ENCODE results near the gene CHIT1.
A peak's percentile ranks its signal among the peaks of the same experiment; 100 is the strongest.

The CHIT1 gene

DNA sequence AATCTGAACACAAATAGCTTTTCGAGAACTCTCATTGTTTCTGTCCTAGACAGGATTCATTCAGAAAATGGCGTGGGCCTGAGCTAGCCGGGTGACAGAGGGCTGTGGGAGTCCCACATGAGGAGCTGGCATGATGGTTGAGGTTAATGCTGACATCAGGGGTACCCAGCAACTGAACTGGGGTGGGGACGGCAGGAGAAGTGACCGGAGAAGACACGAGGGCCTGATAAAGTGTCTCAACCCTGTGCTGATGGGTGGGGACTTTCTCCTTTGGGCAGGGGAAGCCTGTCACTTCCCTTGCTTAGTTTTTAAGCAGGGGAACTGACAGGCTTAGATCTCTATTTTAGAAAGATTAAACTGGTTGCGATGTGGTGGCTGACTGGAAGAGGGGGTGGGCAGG, 14.6 kb downstream of the CHIT1 start:
- no peak for DNase-seq

DNA sequence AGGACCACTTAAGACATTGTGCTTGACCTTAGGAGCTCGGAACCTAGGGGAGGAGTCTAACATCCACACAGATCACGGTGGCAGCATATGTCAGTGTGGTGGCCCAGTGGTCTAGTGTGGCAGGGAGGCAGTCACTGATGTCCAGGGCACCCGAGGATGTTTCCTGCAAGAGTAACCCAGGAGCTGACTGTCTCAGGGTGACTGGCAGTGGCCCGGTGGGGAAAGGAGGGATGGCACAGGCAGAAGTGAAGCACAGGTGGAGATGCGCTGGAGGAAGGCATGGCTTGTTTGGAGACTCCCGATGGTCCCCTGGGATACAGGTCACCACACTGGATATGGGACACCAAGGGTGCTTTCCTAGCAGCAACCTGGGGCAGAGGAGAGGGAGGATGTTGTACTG, 16.3 kb downstream of the CHIT1 start:
- DNase-seq: no peak

DNA sequence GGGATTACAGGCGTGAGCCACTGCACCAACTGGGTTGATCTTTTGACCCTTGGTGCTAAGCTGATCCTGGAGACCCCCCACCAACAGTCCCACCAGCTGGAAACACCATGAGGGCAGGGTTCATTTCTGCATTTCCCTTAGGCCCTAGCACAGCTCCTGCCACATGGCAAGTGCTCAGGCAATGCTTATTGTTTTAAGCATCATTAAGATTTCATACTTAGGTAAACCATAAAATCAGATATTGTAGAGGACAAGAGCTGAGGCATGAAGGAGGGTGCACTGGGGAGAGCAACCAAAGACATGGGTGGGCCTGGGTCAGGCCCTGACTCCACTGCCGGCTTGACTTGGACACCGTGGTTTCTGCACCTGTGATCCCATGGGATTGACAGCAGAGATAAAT, 17.7 kb downstream of the CHIT1 start:
- DNase-seq: no peak

- no peak for DNase-seq
Measured at GRCh38 chr1:203210988-203211387, 18.5 kb downstream of the CHIT1 start.

GRCh38 chr1:203210350-203210749, 19.1 kb downstream of the CHIT1 start:
- no peak for DNase-seq

- no peak for DNase-seq
Measured at GRCh38 chr1:203208181-203208580, 21.3 kb downstream of the CHIT1 start.

DNA sequence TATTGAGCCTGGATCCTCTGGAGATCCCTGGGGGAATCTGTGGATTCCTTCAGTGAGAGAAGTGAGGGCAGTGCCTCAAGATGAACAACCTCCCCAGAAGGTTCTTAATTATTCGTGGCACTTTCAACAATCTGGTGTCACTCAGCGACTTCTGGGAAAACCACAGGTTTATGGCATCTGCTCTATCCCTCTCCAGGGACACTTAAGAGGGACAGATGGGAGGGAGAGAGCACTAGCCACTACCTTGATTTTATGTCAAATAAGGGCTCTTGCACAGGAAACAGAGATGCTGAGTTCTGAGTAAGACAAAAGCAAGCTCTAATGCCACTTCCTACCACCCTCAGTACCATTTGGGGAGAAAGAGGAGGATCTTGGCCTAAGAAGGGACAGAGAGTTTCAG, 21.7 kb downstream of the CHIT1 start:
- DNase-seq: peak; percentile 38

DNA sequence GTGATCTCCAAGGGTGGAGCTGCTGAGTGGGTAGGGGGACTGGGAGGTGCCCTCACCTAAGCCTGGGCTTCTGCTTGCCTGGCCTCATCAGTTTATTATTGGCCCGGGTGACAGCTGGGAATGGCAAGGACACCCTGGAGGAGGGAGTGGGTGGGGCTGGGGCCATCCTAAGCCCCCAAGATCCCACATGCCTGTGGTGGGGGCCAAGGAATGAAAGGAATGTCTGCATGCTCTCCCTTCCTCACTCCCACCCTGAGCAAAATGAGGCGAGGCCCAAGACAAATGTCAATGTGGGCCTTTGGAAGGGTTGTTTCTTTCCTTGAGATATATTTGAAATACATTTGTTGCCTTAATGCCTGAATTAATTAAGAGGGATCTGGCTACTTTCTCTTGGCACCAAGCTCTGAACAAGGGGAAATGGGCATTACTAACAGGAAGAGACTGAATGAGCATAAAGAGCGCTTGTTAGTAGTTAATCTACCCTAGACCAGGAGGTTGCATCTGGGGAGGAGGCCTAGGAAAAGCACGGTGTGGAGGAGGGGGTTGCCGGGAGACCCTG, 23.3 kb downstream of the CHIT1 start:
- DNase-seq: no peak

GRCh38 chr1:203204756-203205155, 24.7 kb downstream of the CHIT1 start:
- DNase-seq: no peak

GRCh38 chr1:203202431-203203245, 26.8 kb downstream of the CHIT1 start:
- DNase-seq: no peak

GRCh38 chr1:203201516-203202205, 27.8 kb downstream of the CHIT1 start:
- no peak for DNase-seq

DNA sequence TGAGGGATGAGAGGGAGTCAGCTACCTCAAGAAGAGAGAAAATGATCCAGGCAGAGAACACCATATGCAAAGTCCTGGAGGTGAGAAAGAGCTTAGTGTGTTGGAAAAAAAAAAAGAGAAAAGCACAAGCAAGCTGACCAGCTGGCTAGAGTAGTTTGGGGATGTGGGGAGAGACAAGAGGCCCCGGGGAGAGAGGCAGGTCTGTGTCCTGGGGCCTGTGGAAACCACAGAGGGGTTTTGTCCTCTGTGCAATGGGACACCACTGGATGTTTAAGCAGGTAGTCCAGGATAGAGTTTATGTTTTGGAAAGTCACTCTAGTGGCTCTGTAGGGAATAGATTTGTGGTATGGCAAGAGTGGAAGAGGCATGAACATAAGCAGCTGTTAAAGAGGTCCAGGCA, 28.6 kb downstream of the CHIT1 start:
- DNase-seq: no peak

DNA sequence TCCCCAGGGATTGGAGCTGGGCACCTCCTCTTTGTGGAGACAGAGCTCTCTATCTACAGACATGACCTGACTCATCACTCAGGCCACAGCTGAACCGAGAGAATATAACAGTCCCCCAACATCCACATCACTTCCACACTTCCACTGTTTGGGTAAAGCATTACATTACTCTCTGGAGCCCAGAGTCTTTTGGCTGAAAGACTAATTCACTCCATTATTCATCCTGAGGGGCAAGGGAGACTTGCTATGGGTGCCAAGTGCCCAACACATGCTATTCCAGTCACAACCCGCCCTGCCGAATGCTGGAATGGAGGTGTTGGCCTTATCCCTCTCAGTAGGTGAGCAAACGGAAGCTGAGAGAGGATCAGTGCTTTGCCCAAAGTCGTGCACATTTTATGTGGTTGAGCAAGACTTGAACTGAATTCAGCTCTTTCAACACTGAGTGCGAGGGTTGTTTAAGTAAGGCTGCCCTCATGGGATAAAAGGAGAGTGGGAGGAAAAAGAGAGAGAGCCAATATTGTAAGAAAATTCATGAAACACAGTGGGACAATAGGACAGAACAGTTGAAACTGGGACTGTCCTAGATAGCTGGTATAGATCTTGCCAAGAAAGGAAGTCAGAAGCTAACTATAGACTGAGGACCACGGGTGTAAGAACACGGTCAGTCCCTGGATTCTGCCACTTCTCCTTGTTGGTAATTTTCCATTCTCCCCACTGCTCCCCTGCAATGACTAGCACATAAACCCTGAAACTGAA, 29.5 kb downstream of the CHIT1 start:
- DNase-seq: no peak

DNA sequence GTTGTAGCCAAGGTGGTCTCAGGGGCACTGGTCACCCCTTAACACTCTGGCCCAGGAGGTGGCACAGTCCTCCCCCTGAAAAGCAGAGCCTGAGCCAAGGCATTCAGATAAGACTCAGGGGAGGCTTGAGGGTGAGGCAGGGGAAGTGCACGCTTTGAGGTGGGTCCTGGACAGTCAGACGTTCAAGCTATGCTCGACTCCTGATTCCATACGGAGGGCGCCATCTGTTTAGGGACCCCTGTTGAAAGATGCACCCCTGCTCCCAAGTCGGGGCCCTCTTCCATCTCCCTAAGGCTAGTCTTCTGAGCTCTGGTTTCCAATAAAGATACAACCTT, 30.0 kb downstream of the CHIT1 start:
- DNase-seq: no peak

DNA sequence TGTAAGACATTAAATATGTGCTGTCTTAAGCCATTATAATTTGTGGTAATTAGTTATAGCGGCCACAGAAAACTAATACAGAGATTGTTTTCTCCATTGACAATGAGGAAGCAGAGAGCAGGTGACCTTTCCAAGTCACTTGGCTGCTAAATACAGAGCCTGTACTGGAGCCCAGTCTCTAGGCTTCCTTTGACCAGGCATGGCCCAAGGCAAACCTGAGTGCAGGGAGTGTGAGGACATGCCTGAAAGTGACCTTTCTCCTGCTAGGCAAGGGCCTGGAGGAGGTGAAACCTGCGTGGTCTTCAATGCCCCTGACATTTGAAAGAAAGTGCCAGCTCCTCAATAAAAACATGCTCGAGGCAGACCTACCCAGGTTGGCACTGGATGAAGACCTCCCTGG, 30.5 kb downstream of the CHIT1 start:
- DNase-seq: no peak

DNA sequence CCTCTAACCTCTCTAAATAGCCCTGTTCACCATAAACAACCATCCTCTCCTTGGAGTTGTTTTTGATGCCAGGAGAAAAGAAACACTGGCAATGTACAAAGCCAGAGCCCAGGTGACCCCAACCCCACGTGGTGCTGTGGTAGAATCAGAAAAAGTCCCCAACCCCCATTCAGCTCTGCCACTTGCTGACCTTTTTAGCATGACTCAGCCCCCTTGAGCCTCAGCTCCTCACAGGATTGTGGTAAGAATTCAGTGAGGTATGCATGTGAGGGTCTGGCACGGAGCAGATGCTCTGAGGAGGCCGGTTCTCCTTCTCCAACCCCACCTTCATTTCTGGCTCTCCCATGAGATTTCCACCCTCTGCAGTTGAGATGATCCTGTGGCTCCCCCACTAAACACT, 31.8 kb downstream of the CHIT1 start:
- DNase-seq: no peak

- DNase-seq: no peak
Measured at GRCh38 chr1:203196371-203196770, 33.1 kb downstream of the CHIT1 start.

GRCh38 chr1:203190949-203191348, 38.5 kb downstream of the CHIT1 start:
- DNase-seq: no peak

GRCh38 chr1:203189951-203190352, 39.5 kb downstream of the CHIT1 start:
- DNase-seq: no peak

DNA sequence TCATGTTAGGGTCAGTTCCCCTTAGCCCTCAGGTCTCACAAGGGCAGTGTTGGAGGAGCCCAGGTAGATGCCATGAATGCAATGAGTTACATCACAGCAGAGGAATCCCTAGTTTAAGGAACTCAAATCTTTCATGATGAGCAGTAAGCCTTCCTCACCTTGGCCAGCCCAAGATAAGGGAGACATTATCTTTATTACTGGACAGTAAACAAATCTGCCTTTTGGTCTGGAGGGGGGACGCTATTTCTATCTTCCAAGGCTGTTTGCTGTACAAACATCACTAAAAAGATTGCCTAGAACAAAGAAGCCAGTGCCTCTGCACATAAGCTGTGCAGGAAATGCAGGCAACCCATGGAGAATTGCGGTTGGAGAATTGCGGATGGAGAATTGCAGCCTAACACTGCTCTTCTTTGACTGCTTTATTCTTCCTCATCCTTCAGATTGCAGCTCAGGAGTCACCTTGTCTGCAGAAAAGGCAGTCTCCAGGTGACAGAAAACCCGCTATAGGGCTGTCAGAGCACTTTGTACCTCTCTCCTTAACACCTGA, 40.7 kb downstream of the CHIT1 start:
- no peak for DNase-seq

DNA sequence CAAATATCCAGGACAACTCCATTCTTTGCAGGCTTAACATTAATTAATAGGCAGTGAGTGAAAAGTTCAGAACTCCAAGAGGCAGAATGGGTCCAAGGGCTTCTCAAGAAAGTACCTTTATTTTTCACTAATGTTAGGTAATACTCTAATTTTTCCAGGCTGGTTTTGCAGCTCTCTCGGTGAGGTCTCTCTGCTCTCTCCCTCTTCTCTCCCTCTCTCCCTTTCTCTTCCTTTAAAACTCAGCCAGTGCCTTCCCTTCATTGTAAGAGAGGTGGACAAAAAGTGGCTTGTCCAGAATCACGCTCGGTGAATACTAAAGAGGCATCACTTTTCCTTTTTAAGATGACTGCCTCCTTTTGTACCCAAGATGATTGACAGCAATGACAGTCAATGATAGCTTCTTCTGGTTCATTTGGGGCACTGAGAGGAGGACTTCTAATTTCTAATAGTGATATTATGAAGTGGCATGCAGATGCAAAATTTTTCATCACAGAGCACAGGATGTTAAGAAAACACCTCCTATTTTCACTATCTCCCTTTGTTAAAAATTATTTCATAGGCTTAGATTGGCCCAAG, 41.7 kb downstream of the CHIT1 start:
- DNase-seq: no peak

GRCh38 chr1:203187304-203187685, 42.2 kb downstream of the CHIT1 start:
- DNase-seq: no peak
